ENCODE results near the gene FKBP3.
A peak's percentile ranks its signal among the peaks of the same experiment; 100 is the strongest.
"Not testable (repeated sequence)": the region's sequence is repeated elsewhere in the genome, so short reads cannot be mapped to it uniquely, and the experiment has no call there.

FKBP3 gene

GRCh38 chr14:45112896-45113781 is 21.1 kb downstream of the FKBP3 start:
- DNase-seq, result no peak

GRCh38 chr14:45104561-45104960 is 29.7 kb downstream of the FKBP3 start:
- DNase-seq, result no peak

GRCh38 chr14:45103806-45104205 is 30.5 kb downstream of the FKBP3 start:
- no peak for DNase-seq

- no peak for DNase-seq
These were observed 38.1 kb downstream of the FKBP3 start for GRCh38 chr14:45096218-45096617.

- DNase-seq, result no peak
These were observed 39.1 kb downstream of the FKBP3 start for GRCh38 chr14:45095143-45095542.

- DNase-seq, result no peak
These were observed 40.0 kb downstream of the FKBP3 start for GRCh38 chr14:45094275-45094674.

- no peak for DNase-seq
These were observed 42.6 kb downstream of the FKBP3 start for GRCh38 chr14:45091710-45092109.

- DNase-seq, result no peak
These were observed 44.5 kb downstream of the FKBP3 start for GRCh38 chr14:45089813-45090212.

GRCh38 chr14:45084946-45085346 is 49.3 kb downstream of the FKBP3 start:
- no peak for DNase-seq

GRCh38 chr14:45083976-45084722 is 50.1 kb downstream of the FKBP3 start, which contains the start of gene PRPF39:
TSS of gene PRPF39 (plus strand) at chr14:45084116. CDS start at chr14:45095240, 11,124 bp downstream.
- peak; percentile 71 to 97 (median 90) for DNase-seq

- no peak for DNase-seq
These were observed 50.7 kb downstream of the FKBP3 start for GRCh38 chr14:45083617-45083975.

GRCh38 chr14:45082420-45082819 is 51.9 kb downstream of the FKBP3 start:
- no peak for DNase-seq

- not testable (repeated sequence) for DNase-seq
These were observed 53.2 kb downstream of the FKBP3 start for GRCh38 chr14:45081096-45081495.

GRCh38 chr14:45080416-45080968 is 53.8 kb downstream of the FKBP3 start:
- not testable (repeated sequence) for DNase-seq

- DNase-seq, result no peak
These were observed 56.0 kb downstream of the FKBP3 start for GRCh38 chr14:45078323-45078722.

- no peak for DNase-seq
These were observed 60.9 kb downstream of the FKBP3 start for GRCh38 chr14:45073231-45073879.

GRCh38 chr14:45072126-45072525 is 62.2 kb downstream of the FKBP3 start:
- no peak for DNase-seq

- no peak for DNase-seq
These were observed 64.1 kb downstream of the FKBP3 start for GRCh38 chr14:45070215-45070614.

- DNase-seq, result no peak
These were observed 65.9 kb downstream of the FKBP3 start for GRCh38 chr14:45068396-45068795.

- no peak for DNase-seq
These were observed 67.6 kb downstream of the FKBP3 start for GRCh38 chr14:45066667-45067066.

GRCh38 chr14:45065956-45066355 is 68.3 kb downstream of the FKBP3 start:
- no peak for DNase-seq
